ENCODE data around the gene LUC7L2.

DNA sequence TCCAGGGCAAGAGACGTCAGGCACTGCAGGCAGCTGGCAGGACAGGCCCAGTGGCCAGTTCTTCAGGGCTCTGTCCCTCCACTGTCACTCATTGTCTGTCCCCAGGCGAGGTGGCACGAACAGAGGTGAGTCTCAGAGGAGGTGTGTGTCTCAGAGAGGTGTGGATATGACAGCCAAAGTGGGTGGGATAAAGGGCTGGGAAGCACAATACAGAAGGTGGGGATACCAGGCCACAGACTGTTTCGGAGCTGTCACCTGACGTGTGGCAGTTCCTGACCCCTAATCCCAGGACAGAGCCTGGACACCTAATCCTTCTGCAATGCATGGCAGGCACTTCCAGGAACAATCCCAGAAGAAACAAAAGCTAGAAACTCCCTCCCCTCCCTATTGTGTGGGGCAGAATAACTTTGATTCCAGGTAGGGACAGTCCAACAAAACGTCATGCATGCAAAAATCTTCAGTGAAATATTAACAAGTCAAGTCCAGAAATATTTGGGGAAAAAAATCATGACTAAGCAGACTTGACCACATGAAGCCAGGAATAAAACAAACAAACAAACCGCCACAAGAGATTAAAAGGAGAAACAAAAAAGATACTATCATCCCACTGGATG is 112.2 kb downstream of the LUC7L2 start:
- TF ChIP-seq, protein P1, sequence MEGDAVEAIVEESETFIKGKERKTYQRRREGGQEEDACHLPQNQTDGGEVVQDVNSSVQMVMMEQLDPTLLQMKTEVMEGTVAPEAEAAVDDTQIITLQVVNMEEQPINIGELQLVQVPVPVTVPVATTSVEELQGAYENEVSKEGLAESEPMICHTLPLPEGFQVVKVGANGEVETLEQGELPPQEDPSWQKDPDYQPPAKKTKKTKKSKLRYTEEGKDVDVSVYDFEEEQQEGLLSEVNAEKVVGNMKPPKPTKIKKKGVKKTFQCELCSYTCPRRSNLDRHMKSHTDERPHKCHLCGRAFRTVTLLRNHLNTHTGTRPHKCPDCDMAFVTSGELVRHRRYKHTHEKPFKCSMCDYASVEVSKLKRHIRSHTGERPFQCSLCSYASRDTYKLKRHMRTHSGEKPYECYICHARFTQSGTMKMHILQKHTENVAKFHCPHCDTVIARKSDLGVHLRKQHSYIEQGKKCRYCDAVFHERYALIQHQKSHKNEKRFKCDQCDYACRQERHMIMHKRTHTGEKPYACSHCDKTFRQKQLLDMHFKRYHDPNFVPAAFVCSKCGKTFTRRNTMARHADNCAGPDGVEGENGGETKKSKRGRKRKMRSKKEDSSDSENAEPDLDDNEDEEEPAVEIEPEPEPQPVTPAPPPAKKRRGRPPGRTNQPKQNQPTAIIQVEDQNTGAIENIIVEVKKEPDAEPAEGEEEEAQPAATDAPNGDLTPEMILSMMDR (IDR thresholded peaks at IDR 0.05), result no peak
- TF ChIP-seq POLR2A (IDR thresholded peaks at IDR 0.05), result no peak

Measured in esophagus squamous epithelium (tissue), 4 donors.